ENCODE results near the gene TSPOAP1. TPM values are rescaled to one million over a fixed set of nuclear protein-coding genes. Genes with fewer than 3 reads are reported as not detected.

TSPOAP1 gene
- polyA plus RNA-seq, 3 donors: 34.2 to 41.1 (median 38.8) TPM

GRCh38 chr17:58330997-58331814 lies 2.6 kb upstream of the TSPOAP1 start:
- no peak for DNase-seq (ENCODE audit: low read depth in 3 of 3, low spot score in 2 of 3)

- DNase-seq (ENCODE audit: low read depth in 3 of 3, low spot score in 2 of 3): no peak
These were observed 2.0 kb upstream of the TSPOAP1 start for GRCh38 chr17:58330538-58330996.

GRCh38 chr17:58329810-58330537 lies 1.4 kb upstream of the TSPOAP1 start:
- no peak for DNase-seq (ENCODE audit: low read depth in 3 of 3, low spot score in 2 of 3)

- DNase-seq (ENCODE audit: low read depth in 3 of 3, low spot score in 2 of 3): no peak
These were observed 627 bp upstream of the TSPOAP1 start for GRCh38 chr17:58329035-58329809.

GRCh38 chr17:58327363-58328194 lies 1.0 kb downstream of the TSPOAP1 start:
- DNase-seq (ENCODE audit: low read depth in 3 of 3, low spot score in 2 of 3): no peak

- no peak for DNase-seq (ENCODE audit: low read depth in 3 of 3, low spot score in 2 of 3)
These were observed 1.8 kb downstream of the TSPOAP1 start for GRCh38 chr17:58326609-58327362.

- no peak for DNase-seq (ENCODE audit: low read depth in 3 of 3, low spot score in 2 of 3)
These were observed 2.6 kb downstream of the TSPOAP1 start for GRCh38 chr17:58325976-58326468.

- no peak for DNase-seq (ENCODE audit: low read depth in 3 of 3, low spot score in 2 of 3)
These were observed 3.3 kb downstream of the TSPOAP1 start for GRCh38 chr17:58325289-58325726.

GRCh38 chr17:58324409-58325288 lies 3.9 kb downstream of the TSPOAP1 start:
- DNase-seq (ENCODE audit: low read depth in 3 of 3, low spot score in 2 of 3): peak in 1 of 3 donors; percentile 47

GRCh38 chr17:58324056-58324408 lies 4.6 kb downstream of the TSPOAP1 start:
- no peak for DNase-seq (ENCODE audit: low read depth in 3 of 3, low spot score in 2 of 3)

- DNase-seq (ENCODE audit: low read depth in 3 of 3, low spot score in 2 of 3): no peak
These were observed 5.1 kb downstream of the TSPOAP1 start for GRCh38 chr17:58323366-58324055.

GRCh38 chr17:58322581-58323185 lies 5.9 kb downstream of the TSPOAP1 start:
- DNase-seq (ENCODE audit: low read depth in 3 of 3, low spot score in 2 of 3): no peak

GRCh38 chr17:58321571-58322525 lies 6.7 kb downstream of the TSPOAP1 start:
- DNase-seq (ENCODE audit: low read depth in 3 of 3, low spot score in 2 of 3): no peak

GRCh38 chr17:58320570-58321323 lies 7.8 kb downstream of the TSPOAP1 start:
- DNase-seq (ENCODE audit: low read depth in 3 of 3, low spot score in 2 of 3): no peak

- no peak for DNase-seq (ENCODE audit: low read depth in 3 of 3, low spot score in 2 of 3)
These were observed 8.4 kb downstream of the TSPOAP1 start for GRCh38 chr17:58320163-58320558.

Data from right renal cortex interstitium (tissue), 3 donors.